ENCODE results near the gene ZBTB7C. TPM values are rescaled to one million over a fixed set of nuclear protein-coding genes. Genes with fewer than 3 reads are reported as not detected.

The ZBTB7C gene
- total and polyA plus RNA-seq, 9 of the 15 experiments (the other 6 are each of a cell fraction or from before 2014, with no cell fraction given), result not detected

- TF ChIP-seq CTCF (IDR thresholded peaks at IDR 0.05 in 2 of 3, conservative IDR thresholded peaks at IDR 0.05 in 1 of 3; ENCODE audit: insufficient read depth in 2 of 3, low read depth in 1 of 3, low read length in 3 of 3), result peak; percentile 47 to 64 (median 62)
- TF ChIP-seq MAX (CRISPR knock-in tag; IDR thresholded peaks at IDR 0.05), result no peak
- TF ChIP-seq ZNF12 (CRISPR knock-in tag; IDR thresholded peaks at IDR 0.05), result no peak
- TF ChIP-seq RAD21 (CRISPR knock-in tag; conservative IDR thresholded peaks at IDR 0.05 in 1 of 2, IDR thresholded peaks at IDR 0.05 in 1 of 2), result peak; percentile 39 to 64
Measured at GRCh38 chr18:48030616-48031480, 378.3 kb downstream of the ZBTB7C start (continued).

- no peaks in the 10 kb centered on the region for H3K79me2 ChIP-seq (ENCODE audit: control insufficient read depth, insufficient read depth, low read length)
- BruUV-seq (replicated peaks), result no TSS peak
- CTCF ChIA-PET (ENCODE audit: low intra/inter-chr PET ratio), result interaction anchor here (0.6 to 0.7 kb wide), 2 partner anchors 13 to 64 kb away, joined by 3 to 5 read pairs; no protein-coding TSS in a partner anchor
- H3K9ac ChIP-seq (ENCODE audit: insufficient read depth in 1 of 2, low read depth in 2 of 2, low read length in 2 of 2), result no peak overlapping the region
- no peak overlapping the region for H3K27ac ChIP-seq (ENCODE audit: extremely low read depth, low read depth, low read length)
- 10% methylated on average over 21 of the region's 62 CpGs for WGBS (ENCODE audit: insufficient coverage, low coverage, missing lambda C conversion rate)
- no peaks in the 10 kb centered on the region for H3K9me1 ChIP-seq (ENCODE audit: control insufficient read depth, insufficient read depth, low read length)
- no peak for FAIRE-seq
- no peaks in the 10 kb centered on the region for H3K9me3 ChIP-seq (replicated peaks; ENCODE audit: control insufficient read depth, insufficient read depth, low read depth, low read length)
- H3K4me3 ChIP-seq, result no peak overlapping the region
- peaks cover 4% of the 10 kb centered on the region for H4K20me1 ChIP-seq (replicated peaks; ENCODE audit: control insufficient read depth, insufficient read depth, low read length)
- no peak for DNase-seq (ENCODE audit: extremely low read depth in 1 of 4, low spot score in 3 of 4)
- peaks cover 0 to 43% of the 10 kb centered on the region in 2 experiments; a peak in 3 of 5 replicates for H3K27me3 ChIP-seq (ENCODE audit: control insufficient read depth in 2 of 2, insufficient read depth in 2 of 2, low read length in 2 of 2)
- no peaks in the 10 kb centered on the region for H3K36me3 ChIP-seq (ENCODE audit: control insufficient read depth, insufficient read depth, low read length)
- intact Hi-C loops (cut with micrococcal nuclease) (loop anchor here (10.0 kb wide), 1 partner anchor 285 kb away; no protein-coding TSS in a partner anchor), in situ Hi-C loops (cut with MboI) (loop anchor here (5.0 to 10.0 kb wide), 2 partner anchors 257 to 415 kb away; no protein-coding TSS in a partner anchor)
- POLR2A ChIA-PET, result no interaction called here
- ATAC-seq, result no peak
- H2AFZ ChIP-seq (ENCODE audit: low read depth, low read length), result no peak overlapping the region
- peaks cover 0 to 6% of the 10 kb centered on the region in 2 experiments; a peak in 2 of 5 replicates for H3K4me1 ChIP-seq (replicated peaks in 1 of 2; ENCODE audit: control insufficient read depth in 2 of 2, insufficient read depth in 2 of 2, low read length in 2 of 2)
- H3K4me2 ChIP-seq (ENCODE audit: insufficient read depth, low read length), result no peak overlapping the region
- TF ChIP-seq PCBP1 (IDR thresholded peaks at IDR 0.05; ENCODE audit: low read depth, low read length, poor library complexity, severe bottlenecking) (no peak), SIX5 (IDR thresholded peaks at IDR 0.05; ENCODE audit: borderline replicate concordance in 1 of 2, insufficient read depth in 1 of 2, low read depth in 1 of 2, low read length in 2 of 2) (no peak), MAFK (IDR thresholded peaks at IDR 0.05; ENCODE audit: low read length) (no peak), POLR2G (IDR thresholded peaks at IDR 0.05; ENCODE audit: low read depth, low read length) (no peak), HMG20B (CRISPR knock-in tag; IDR thresholded peaks at IDR 0.05) (no peak)
- TF ChIP-seq, protein P1, sequence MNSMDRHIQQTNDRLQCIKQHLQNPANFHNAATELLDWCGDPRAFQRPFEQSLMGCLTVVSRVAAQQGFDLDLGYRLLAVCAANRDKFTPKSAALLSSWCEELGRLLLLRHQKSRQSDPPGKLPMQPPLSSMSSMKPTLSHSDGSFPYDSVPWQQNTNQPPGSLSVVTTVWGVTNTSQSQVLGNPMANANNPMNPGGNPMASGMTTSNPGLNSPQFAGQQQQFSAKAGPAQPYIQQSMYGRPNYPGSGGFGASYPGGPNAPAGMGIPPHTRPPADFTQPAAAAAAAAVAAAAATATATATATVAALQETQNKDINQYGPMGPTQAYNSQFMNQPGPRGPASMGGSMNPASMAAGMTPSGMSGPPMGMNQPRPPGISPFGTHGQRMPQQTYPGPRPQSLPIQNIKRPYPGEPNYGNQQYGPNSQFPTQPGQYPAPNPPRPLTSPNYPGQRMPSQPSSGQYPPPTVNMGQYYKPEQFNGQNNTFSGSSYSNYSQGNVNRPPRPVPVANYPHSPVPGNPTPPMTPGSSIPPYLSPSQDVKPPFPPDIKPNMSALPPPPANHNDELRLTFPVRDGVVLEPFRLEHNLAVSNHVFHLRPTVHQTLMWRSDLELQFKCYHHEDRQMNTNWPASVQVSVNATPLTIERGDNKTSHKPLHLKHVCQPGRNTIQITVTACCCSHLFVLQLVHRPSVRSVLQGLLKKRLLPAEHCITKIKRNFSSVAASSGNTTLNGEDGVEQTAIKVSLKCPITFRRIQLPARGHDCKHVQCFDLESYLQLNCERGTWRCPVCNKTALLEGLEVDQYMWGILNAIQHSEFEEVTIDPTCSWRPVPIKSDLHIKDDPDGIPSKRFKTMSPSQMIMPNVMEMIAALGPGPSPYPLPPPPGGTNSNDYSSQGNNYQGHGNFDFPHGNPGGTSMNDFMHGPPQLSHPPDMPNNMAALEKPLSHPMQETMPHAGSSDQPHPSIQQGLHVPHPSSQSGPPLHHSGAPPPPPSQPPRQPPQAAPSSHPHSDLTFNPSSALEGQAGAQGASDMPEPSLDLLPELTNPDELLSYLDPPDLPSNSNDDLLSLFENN (IDR thresholded peaks at IDR 0.05; ENCODE audit: low read depth in 2 of 2, low read length in 2 of 2), result no peak
Measured at GRCh38 chr18:48029296-48029986, 379.7 kb downstream of the ZBTB7C start.

Data from K562 (cell line).